HG02678 (cell line): ENCODE data around the gene ASB5.

Experiments used
- ATAC-seq: cut with Tn5 transposase; IDR thresholded peaks from one replicate; pipeline ENCODE4 v1.9.1; 2021; ENCODE audit warnings: mild to moderate bottlenecking, moderate library complexity; ENCODE audit not compliant: unreplicated experiment

ASB5 gene

DNA sequence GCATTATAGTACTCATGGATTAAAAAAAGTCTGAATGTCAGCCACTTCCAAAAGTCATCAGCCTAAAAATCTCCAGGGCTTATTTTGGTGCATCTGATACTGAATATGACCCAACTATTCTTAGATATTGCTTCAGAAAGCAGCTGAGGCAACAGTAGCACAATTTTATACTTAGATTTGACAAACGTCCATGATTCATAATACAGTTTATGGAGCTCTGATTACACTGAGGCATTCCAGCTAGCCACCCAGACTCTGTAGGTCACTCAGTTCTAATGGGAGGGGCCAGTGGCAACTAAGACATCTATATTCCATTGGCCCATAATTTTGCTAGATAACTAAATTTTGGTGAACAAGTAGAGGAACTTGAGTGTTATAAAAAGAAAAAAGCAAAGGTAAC, 84.0 kb downstream of the ASB5 start:
- ATAC-seq: no peak
